RPMI7951 (cell line): ENCODE results near the gene METAP1D. TPM values are rescaled to one million over a fixed set of nuclear protein-coding genes. Genes with fewer than 3 reads are reported as not detected.
"Not testable (repeated sequence)": the region's sequence is repeated elsewhere in the genome, so short reads cannot be mapped to it uniquely, and the experiment has no call there.

Experiments
- DNase-seq: peaks from one replicate; pipeline ENCODE4 v3.0.0-alpha.2; 2012; ENCODE audit warnings: low read depth
- total RNA-seq: library from RNA; depleted of rRNA; stranded (reverse); fragments of >200 nt; shearing (Covaris generic); gene quantifications from 2 replicates; pipeline ENCODE4 v1.2.3, GENCODE V29; 2014

The METAP1D gene
- total RNA-seq, 1 experiment from 2014 or later, result 11.3 TPM

- peak; percentile 94 for DNase-seq
Observed at GRCh38 chr2:172102391-172103359, 102.9 kb downstream of the METAP1D start, which contains the start of gene DLX2. Gene DLX2 (minus strand): TSS chr2:172102900. CDS start chr2:172102538, 362 bp downstream.

- peak; percentile 85 for DNase-seq
Observed at GRCh38 chr2:172103471-172104272, 103.9 kb downstream of the METAP1D start.

GRCh38 chr2:172105471-172106107 lies 105.8 kb downstream of the METAP1D start:
- DNase-seq, result no peak

- DNase-seq, result peak; percentile 81
Observed at GRCh38 chr2:172106108-172106961, 106.6 kb downstream of the METAP1D start.

- DNase-seq, result no peak
Observed at GRCh38 chr2:172107690-172108586, 108.2 kb downstream of the METAP1D start.

- DNase-seq, result no peak
Observed at GRCh38 chr2:172108587-172108930, 108.8 kb downstream of the METAP1D start.

GRCh38 chr2:172109256-172109987 lies 109.7 kb downstream of the METAP1D start:
- DNase-seq, result no peak

GRCh38 chr2:172109988-172110811 lies 110.4 kb downstream of the METAP1D start:
- no peak for DNase-seq

- peak; percentile 69 for DNase-seq
Observed at GRCh38 chr2:172113617-172114016, 113.9 kb downstream of the METAP1D start.

GRCh38 chr2:172114176-172114575 lies 114.4 kb downstream of the METAP1D start:
- DNase-seq, result not testable (repeated sequence)

GRCh38 chr2:172114579-172114978 lies 114.8 kb downstream of the METAP1D start:
- no peak for DNase-seq

- no peak for DNase-seq
Observed at GRCh38 chr2:172116107-172116506, 116.4 kb downstream of the METAP1D start.

GRCh38 chr2:172119089-172119488 lies 119.3 kb downstream of the METAP1D start:
- peak; percentile 70 for DNase-seq

- no peak for DNase-seq
Observed at GRCh38 chr2:172120118-172120517, 120.4 kb downstream of the METAP1D start.

GRCh38 chr2:172128484-172128883 lies 128.7 kb downstream of the METAP1D start:
- DNase-seq, result no peak

- DNase-seq, result no peak
Observed at GRCh38 chr2:172129404-172129803, 129.7 kb downstream of the METAP1D start.
